GM12864 (cell line): ENCODE measurements around the gene NCKAP5.
"Not testable (repeated sequence)": the region's sequence is repeated elsewhere in the genome, so short reads cannot be mapped to it uniquely, and the experiment has no call there.

Experiments
- DNase-seq: peaks from one replicate; pipeline ENCODE4 v3.0.0-alpha.2; 2011; ENCODE audit warnings: low read depth
- H3K4me3 ChIP-seq: 2 replicates; pipeline ENCODE4 v1.5.1; 2011; ENCODE audit warnings: mild to moderate bottlenecking, low read depth, low read length, control low read depth
- CTCF ChIP-seq: IDR thresholded peaks from 2 replicates; pipeline ENCODE4 v1.5.1; 2011; ENCODE audit warnings: low read depth, mild to moderate bottlenecking, moderate library complexity, low read length, control low read depth, inconsistent platforms; ENCODE audit errors: missing control alignments

Gene NCKAP5

GRCh38 chr2:133519677-133520076 lies 48.6 kb downstream of the NCKAP5 start:
- TF ChIP-seq CTCF = peak; percentile 45
- DNase-seq, H3K4me3 ChIP-seq: not testable (repeated sequence)

- TF ChIP-seq CTCF = no peak
Observed at GRCh38 chr2:133518700-133519344, 49.4 kb downstream of the NCKAP5 start.

GRCh38 chr2:133517876-133518275 lies 50.4 kb downstream of the NCKAP5 start:
- H3K4me3 ChIP-seq = no peak overlapping the region
- DNase-seq = no peak
- TF ChIP-seq CTCF = no peak

More at GRCh38 chr2:133518700-133519344, 49.4 kb downstream of the NCKAP5 start:
- no peak overlapping the region for H3K4me3 ChIP-seq
- no peak for DNase-seq

GRCh38 chr2:133516405-133517026 lies 51.7 kb downstream of the NCKAP5 start:
- H3K4me3 ChIP-seq = no peak overlapping the region
- no peak for TF ChIP-seq CTCF
- DNase-seq = no peak

GRCh38 chr2:133515271-133515670 lies 53.0 kb downstream of the NCKAP5 start:
- H3K4me3 ChIP-seq = no peak overlapping the region
- DNase-seq = no peak
- no peak for TF ChIP-seq CTCF

GRCh38 chr2:133513893-133514292 lies 54.4 kb downstream of the NCKAP5 start:
- no peak for TF ChIP-seq CTCF
- H3K4me3 ChIP-seq = no peak overlapping the region
- no peak for DNase-seq

- no peak for DNase-seq
- no peak for TF ChIP-seq CTCF
- H3K4me3 ChIP-seq = no peak overlapping the region
Observed at GRCh38 chr2:133512121-133512520, 56.1 kb downstream of the NCKAP5 start.
